GM23248 (cell line): Measurements from ENCODE around the gene OGFOD2.

Experiments
- EZH2 ChIP-seq: fragments of 200-600 bp; sonication (generic); IDR thresholded peaks from 2 replicates; pipeline ENCODE4 v1.6.1; 2018; ENCODE audit warnings: antibody characterized with exemption, mild to moderate bottlenecking; ENCODE audit not compliant: insufficient read depth, poor library complexity, severe bottlenecking
- EZH2phosphoT487 ChIP-seq: fragments of 200-600 bp; sonication (generic); IDR thresholded peaks from 2 replicates; pipeline ENCODE4 v1.6.1; 2018; ENCODE audit warnings: antibody characterized with exemption, moderate library complexity, mild to moderate bottlenecking, low read depth; ENCODE audit not compliant: insufficient read depth

GRCh38 chr12:123011701-123012100 lies 36.7 kb downstream of the OGFOD2 start:
- TF ChIP-seq EZH2phosphoT487 = no peak
- TF ChIP-seq EZH2 = no peak
